Activated naive CD4-positive, alpha-beta T cell treated with anti-CD3 and anti-CD28 coated beads for 36 hours (primary cell): ENCODE measurements around the gene FAM120B. TPM values are rescaled to one million over a fixed set of nuclear protein-coding genes. Genes with fewer than 3 reads are reported as not detected.
A peak's percentile ranks its signal among the peaks of the same experiment; 100 is the strongest.

Experiments used
- CTCF ChIA-PET: fragments of 350-600 bp; sonication (Branson Sonifier 250); formaldehyde crosslinking; loops from one replicate; lab custom pipeline; 2021; ENCODE audit warnings: antibody characterized with exemption; lab: Charles Lee
- DNase-seq: peaks from one replicate; pipeline ENCODE4 v3.0.0-alpha.2; 2020
- H3K27ac Mint-ChIP-seq: one replicate; pipeline ENCODE4 v1.8.0; 2021; ENCODE audit warnings: mild to moderate bottlenecking, mixed read lengths
- H3K27me3 Mint-ChIP-seq: one replicate; pipeline ENCODE4 v1.8.0; 2021; ENCODE audit warnings: low read depth, mixed read lengths
- H3K36me3 Mint-ChIP-seq: one replicate; pipeline ENCODE4 v1.8.0; 2021; ENCODE audit warnings: low read depth, mixed read lengths
- H3K4me1 Mint-ChIP-seq: one replicate; pipeline ENCODE4 v1.8.0; 2021; ENCODE audit warnings: low read depth, mixed read lengths
- H3K4me3 Mint-ChIP-seq: one replicate; pipeline ENCODE4 v1.8.0; 2021; ENCODE audit warnings: mild to moderate bottlenecking, moderate library complexity, mixed read lengths
- H3K9me3 Mint-ChIP-seq: one replicate; pipeline ENCODE4 v1.8.0; 2021; ENCODE audit warnings: mixed read lengths
- intact Hi-C: fragments of 100-400 bp; cut with micrococcal nuclease; formaldehyde crosslinking; loops from one replicate; pipeline ENCODE4 v1.15.1; 2023
- total RNA-seq, 2 experiments: library from RNA; stranded (reverse); gene quantifications; one replicate each; pipeline ENCODE4 v1.2.3, GENCODE V29; 2021

The FAM120B gene
- total RNA-seq, 2 experiments from 2014 or later = 15.5 to 16.1 TPM

DNA sequence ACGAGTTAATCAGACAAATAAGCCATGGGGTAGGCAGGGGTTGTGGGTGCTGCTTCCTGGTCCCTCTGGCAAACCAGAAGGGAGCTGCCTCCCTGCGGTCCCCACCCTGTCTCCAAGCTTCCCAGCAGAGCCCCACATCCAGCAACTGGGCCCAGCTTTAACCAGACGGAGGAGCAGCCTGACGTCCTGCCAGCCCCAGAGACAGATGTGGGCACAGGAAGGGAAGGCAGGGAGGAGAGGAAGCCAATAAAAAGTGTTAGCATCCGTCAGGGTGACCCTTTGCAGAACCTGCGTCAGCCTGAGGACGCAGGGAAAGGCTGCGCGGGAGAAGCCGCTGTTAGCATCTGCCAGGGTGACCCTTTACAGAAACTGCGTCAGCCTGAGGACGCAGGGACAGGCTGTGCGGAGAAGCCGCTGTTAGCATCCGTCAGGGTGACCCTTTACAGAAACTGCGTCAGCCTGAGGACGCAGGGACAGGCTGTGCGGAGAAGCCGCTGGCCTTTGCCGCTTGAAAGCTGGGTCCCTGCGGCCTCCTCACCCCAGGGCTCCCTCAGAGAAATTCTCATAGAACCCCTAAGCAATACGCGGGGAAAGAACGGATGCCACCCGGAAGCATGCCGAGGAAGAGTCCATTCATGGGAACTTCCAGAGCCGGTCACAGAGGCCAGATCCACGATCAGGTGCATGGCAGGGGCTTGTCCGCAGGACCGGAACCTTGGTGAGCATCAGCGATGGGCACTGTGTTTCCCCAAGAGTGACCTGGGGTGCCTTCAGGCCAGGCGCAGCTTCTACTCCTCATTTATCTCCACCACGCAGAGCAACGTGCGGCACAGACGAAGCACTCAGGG is 31.6 kb upstream of the FAM120B start:
- no peak overlapping the region for H3K27ac Mint-ChIP-seq
- no peaks in the 10 kb centered on the region for H3K27me3 Mint-ChIP-seq
- CTCF ChIA-PET = no interaction called here
- no peak for DNase-seq
- H3K9me3 Mint-ChIP-seq = peaks cover 24% of the 10 kb centered on the region
- intact Hi-C loops = no loop called here
- H3K4me3 Mint-ChIP-seq = no peak overlapping the region
- peaks cover 8% of the 10 kb centered on the region for H3K36me3 Mint-ChIP-seq
- H3K4me1 Mint-ChIP-seq = peaks cover 31% of the 10 kb centered on the region

DNA sequence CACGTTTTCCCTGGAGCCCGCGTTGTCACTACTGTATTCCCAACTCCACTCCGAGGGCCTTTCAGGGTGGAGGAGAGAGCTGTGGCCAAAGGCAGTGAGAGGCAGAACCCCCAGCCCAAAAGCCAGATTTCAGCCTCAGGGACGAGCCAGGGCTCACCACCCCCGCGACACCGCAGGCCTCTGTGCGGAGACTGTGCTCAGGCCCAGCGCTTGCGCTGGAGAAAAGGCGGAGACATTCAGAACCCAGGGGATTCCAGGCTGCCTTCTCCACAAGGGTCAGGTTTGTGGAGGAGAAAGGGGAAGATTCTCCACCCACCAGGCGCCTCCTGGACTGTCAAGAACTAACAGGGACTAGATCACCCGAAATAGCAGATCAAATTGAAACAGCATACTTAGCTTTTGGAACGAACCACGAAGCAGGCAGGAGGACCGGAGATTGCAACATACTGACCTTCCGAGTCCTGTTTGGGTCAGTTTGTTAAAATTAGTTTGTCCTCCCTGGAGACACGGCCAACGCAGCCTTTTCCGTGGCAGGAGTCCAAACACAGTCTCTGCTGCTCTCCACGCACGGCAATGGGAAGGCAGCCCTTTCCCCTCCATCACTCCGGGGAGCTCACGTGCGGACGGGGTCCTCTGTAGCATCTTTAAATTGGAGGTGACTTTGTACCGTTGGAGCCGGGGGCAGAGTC is 30.0 kb upstream of the FAM120B start:
- Mint-ChIP-seq H3K4me3 (no peak overlapping the region), H3K9me3 (peaks cover 24% of the 10 kb centered on the region), H3K4me1 (peaks cover 27% of the 10 kb centered on the region), H3K36me3 (peaks cover 8% of the 10 kb centered on the region), H3K27me3 (no peaks in the 10 kb centered on the region), H3K27ac (no peak overlapping the region)
- CTCF ChIA-PET = no interaction called here
- no peak for DNase-seq
- intact Hi-C loops = no loop called here

DNA sequence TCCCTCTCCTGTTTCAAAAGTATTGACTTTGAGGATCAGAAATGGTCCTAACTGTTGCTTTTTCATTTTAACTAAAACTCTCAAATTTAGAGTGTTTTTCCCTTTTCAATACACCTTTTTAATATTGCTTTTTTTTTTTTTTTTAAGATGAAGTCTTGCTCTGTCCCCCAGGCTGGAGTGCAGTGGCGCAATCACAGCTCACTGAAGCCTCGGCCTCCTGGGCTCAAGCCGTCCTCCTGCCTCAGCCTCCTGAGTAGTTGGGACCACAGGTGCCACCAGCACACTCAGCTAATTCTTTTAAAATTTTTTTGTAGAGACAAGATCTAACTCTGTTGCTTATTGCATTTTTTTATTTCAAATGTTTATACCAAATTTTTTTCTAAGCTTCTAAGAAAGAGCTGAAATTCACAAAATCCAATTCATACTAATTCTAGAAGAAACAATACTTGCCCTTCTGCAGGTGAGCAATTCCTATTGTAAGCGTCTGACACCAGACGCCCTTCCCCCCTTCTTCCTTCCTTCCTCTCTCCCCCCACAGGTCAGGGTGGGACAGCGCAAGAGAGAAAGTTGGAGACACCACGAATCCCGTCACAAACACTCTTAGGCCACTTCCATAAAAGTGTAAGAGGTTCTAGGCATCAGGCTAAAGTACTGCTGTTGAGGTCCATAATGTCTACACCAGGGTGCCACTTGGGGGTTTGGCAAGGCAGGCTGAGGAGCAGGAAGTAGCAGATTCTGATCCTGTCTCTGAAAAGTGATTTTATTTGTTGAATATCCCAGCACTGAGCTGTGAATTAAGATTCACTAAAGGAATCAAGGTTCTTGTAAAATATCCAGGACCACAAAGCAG is 28.4 kb upstream of the FAM120B start:
- peaks cover 24% of the 10 kb centered on the region for H3K9me3 Mint-ChIP-seq
- no peaks in the 10 kb centered on the region for H3K27me3 Mint-ChIP-seq
- H3K36me3 Mint-ChIP-seq = peaks cover 10% of the 10 kb centered on the region
- H3K27ac Mint-ChIP-seq = peak overlapping the region; percentile 48
- H3K4me3 Mint-ChIP-seq = peak overlapping the region; percentile 19
- no peak for DNase-seq
- peaks cover 20% of the 10 kb centered on the region for H3K4me1 Mint-ChIP-seq
- CTCF ChIA-PET = interaction anchor here (1.1 kb wide), 2 partner anchors 26 to 446 kb away, joined by 3 to 4 read pairs; no protein-coding TSS in a partner anchor
- intact Hi-C loops = no loop called here

DNA sequence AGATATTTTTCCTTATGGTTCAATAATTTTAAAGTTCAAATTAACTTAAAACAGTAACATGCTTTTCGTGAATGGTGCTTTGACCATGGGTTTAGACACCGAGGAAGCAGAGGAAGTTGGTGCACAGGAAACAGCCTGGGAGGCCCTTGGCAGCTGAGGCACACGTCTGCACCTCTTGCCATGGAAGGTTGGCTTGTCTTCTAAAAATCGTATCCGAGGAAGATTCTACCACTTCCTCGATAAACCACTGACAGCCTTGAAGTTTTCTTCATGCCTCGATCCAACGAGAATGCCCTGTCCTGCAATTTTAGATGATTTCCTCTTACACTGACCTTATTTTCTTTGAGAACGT is 27.8 kb upstream of the FAM120B start:
- no peak overlapping the region for H3K4me3 Mint-ChIP-seq
- H3K27ac Mint-ChIP-seq = no peak overlapping the region
- intact Hi-C loops = no loop called here
- no peaks in the 10 kb centered on the region for H3K27me3 Mint-ChIP-seq
- CTCF ChIA-PET = interaction anchor here (1.1 kb wide), 1 partner anchor 26 kb away, joined by 3 read pairs; no protein-coding TSS in a partner anchor
- H3K4me1 Mint-ChIP-seq = peaks cover 20% of the 10 kb centered on the region
- peaks cover 21% of the 10 kb centered on the region for H3K9me3 Mint-ChIP-seq
- H3K36me3 Mint-ChIP-seq = peaks cover 7% of the 10 kb centered on the region
- DNase-seq = peak; percentile 38

DNA sequence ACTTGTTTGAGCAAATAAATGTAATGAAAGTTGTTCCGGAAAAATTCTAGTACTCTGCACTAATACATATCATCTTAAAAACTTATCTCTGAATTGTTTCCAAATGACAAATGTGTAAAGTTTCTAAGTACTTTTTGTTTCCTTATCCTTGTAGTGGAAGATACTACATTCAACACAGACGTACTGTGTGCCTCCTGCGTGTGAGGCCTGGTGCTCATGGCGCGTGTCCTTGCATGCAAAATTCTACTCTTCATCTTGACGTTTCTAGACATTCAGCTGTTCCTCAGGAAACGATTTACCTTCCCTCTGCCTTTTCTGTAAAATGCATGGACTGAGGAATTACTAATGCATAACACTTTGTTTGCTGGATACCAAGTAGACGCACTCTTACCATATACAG is 27.1 kb upstream of the FAM120B start:
- intact Hi-C loops = no loop called here
- no peak overlapping the region for H3K4me3 Mint-ChIP-seq
- no peak overlapping the region for H3K27ac Mint-ChIP-seq
- CTCF ChIA-PET = no interaction called here
- H3K36me3 Mint-ChIP-seq = peaks cover 3% of the 10 kb centered on the region
- no peaks in the 10 kb centered on the region for H3K27me3 Mint-ChIP-seq
- no peak for DNase-seq
- H3K9me3 Mint-ChIP-seq = peaks cover 14% of the 10 kb centered on the region
- peaks cover 20% of the 10 kb centered on the region for H3K4me1 Mint-ChIP-seq

DNA sequence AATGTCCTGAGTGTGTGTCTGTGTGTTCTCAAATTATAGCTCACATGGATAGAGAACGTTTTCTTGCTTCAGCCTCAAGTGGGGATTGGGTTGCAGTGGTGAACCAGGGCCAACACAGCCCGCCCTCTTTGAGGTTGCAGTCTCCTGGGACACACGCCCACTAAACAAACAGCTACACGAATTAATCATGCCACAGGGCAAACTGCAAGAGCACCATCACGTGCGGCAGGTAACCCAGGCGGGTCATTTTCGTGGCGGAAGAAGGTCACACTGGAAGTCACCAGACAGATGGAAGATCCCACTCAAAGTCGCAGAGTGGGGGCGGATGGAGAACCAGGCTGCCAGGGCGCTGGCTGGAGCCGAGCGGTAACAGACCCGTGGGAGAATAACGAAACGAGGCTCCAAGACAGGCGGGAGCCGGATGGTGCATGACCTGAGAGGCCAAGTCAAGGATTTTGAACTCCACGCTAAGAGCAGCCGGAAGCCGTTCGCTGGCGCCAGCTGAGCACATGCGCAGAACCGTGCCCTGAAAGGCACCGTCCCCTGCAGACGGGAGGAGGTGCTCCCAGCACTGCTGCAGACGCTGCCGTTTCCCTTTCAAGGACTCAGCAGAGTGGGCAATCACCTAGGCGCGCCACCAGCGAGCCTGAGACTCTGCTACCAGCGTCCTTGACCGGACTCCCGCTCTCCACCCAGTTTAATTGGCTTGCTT is 26.4 kb upstream of the FAM120B start:
- H3K4me1 Mint-ChIP-seq = peaks cover 20% of the 10 kb centered on the region
- H3K4me3 Mint-ChIP-seq = peak overlapping the region; percentile 7
- peak overlapping the region; percentile 22 for H3K27ac Mint-ChIP-seq
- peaks cover 11% of the 10 kb centered on the region for H3K9me3 Mint-ChIP-seq
- DNase-seq = peak; percentile 54
- CTCF ChIA-PET = no interaction called here
- H3K27me3 Mint-ChIP-seq = no peaks in the 10 kb centered on the region
- H3K36me3 Mint-ChIP-seq = peaks cover 3% of the 10 kb centered on the region
- intact Hi-C loops = no loop called here

DNA sequence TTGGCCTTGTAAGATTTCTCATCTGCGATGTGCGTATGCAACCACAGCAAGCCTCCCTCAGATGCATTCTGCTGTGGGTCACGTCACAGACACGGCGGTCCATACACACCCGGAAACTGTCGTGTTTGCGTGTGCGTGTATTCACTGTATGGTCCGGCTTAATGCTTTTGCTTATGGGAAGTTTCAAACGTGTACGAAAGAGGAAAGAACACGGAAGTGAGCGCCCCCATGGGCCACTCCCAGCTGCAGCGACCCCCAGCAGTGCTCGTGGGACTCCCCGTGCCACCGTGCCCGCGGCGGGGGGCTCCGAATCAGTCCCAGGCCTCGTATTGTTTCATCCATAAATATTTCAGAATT is 25.9 kb upstream of the FAM120B start:
- peak overlapping the region; percentile 22 for H3K27ac Mint-ChIP-seq
- H3K36me3 Mint-ChIP-seq = peaks cover 3% of the 10 kb centered on the region
- DNase-seq = no peak
- CTCF ChIA-PET = no interaction called here
- peaks cover 5% of the 10 kb centered on the region for H3K9me3 Mint-ChIP-seq
- peaks cover 20% of the 10 kb centered on the region for H3K4me1 Mint-ChIP-seq
- intact Hi-C loops = no loop called here
- peak overlapping the region; percentile 7 for H3K4me3 Mint-ChIP-seq
- no peaks in the 10 kb centered on the region for H3K27me3 Mint-ChIP-seq

DNA sequence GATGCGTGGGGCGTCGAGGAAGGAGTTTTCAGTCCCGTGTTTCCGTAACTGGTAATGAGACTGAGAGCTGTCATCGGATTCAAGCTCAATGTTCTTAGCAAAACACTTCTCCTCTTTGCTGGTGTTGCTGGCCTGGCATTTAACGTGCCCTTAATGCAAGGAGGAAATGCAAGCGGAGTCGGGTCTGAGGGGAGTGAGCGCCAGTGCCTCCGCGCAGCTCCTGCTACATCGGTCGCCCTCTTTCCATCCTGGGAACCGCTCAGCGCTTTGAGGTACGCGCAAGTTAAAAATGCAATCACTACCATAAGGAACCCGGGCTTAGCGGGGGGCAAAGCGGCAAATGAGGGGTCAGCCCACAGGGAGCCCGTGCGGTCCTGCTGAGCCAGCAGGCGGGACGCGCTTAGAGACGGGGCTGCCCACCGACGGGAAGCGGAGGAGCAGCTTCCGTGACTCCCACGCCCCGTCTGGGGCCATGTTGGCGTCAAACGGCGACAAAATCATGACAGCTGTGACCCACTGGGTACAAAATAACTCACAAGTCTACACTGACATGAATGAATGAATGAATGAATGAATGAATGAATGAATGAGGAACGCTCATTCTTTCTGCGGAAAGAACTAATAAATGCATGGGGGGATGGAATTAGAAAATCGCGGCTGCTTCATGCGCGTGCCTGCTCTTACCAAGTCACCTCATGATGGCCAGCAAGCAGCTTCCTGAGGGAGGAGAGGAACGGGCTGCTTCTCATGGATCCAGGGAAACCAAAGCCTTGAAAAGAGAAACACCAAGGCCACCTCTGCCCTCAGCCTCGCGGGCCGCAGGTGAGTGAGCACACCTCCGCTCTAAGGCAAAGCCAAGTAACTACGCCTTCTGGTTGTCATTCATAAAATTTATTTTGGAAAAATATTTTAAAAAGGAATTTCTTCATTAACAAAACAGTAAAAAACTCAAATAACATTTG is 24.9 kb upstream of the FAM120B start:
- Mint-ChIP-seq H3K4me1 (peaks cover 20% of the 10 kb centered on the region), H3K27me3 (no peaks in the 10 kb centered on the region), H3K27ac (no peak overlapping the region), H3K4me3 (no peak overlapping the region), H3K9me3 (peaks cover 5% of the 10 kb centered on the region), H3K36me3 (peaks cover 3% of the 10 kb centered on the region)
- CTCF ChIA-PET = no interaction called here
- intact Hi-C loops = no loop called here
- DNase-seq = no peak

DNA sequence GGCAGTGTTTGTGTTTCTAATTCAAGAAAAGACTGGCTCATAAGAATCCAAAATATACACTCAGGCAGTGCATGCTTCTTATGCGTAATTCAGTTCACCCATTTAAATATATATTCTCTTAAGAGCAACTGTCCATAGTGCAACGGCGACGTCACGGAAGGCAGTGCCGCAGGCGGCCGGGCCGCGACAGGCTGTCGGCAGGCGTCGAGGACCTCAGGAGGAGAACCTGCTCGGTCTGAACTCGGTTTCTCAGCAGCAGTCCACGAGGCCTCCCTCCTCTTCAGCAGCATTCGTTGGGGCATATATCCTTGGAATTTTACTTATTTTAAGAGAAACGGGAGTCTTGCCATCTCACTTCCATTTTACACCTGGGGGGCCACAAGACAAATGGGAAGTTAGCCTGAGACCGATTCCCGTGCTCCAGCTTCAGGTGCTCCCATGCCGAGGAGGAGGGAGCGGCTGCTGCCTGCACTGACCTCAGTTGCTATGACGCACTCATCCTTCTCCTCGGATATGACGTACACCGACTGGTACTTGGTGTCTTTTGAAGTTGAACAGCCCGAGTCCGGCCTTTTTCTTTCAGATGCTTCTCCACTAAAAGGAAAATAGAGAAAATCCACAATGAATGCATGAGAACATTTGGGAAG is 23.9 kb upstream of the FAM120B start:
- intact Hi-C loops = no loop called here
- Mint-ChIP-seq H3K4me1 (peaks cover 17% of the 10 kb centered on the region), H3K36me3 (peaks cover 2% of the 10 kb centered on the region), H3K9me3 (no peaks in the 10 kb centered on the region), H3K4me3 (no peak overlapping the region), H3K27me3 (no peaks in the 10 kb centered on the region), H3K27ac (no peak overlapping the region)
- no peak for DNase-seq
- CTCF ChIA-PET = no interaction called here

DNA sequence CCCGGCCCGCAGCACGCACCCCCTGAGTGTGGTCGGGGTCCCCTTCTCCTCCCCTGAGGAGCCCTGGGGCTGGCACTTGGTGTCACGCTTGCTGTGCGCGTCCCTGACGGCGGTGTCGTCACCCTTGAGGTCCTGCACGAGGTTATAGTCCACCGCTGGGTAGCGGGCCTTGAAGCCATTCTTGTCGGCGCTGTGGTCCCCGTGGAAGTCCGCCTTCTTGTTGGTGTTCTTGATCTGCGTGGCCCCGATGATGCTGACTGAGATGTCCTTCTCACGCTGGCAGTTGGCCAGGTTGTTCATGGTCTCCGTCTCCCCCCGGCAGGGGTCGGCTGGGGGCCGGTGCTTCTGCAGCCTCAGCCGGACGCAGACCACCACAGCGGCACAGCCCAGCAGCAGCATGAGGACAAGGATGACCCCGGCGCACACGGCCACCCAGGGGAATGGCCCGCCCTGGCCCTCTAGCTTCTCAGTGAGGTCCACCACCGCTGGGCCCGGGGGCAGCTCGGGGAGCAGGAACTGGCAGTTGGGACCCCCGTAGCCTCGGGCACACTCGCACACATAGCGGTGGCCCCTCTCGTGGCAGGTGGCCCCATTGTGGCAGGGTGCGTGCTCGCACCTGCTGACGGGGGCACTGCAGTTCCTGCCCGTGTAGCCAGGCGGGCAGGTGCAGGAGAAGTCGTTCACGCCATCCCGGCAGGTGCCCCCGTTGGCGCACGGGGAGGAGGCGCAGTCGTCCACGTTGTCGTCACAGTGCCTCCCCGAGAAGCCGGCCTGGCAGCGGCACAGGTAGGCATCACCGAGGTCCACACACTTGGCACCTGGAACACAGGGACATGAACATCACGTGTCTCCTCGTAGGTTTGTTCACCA is 23.1 kb upstream of the FAM120B start:
- H3K27me3 Mint-ChIP-seq = peaks cover 1% of the 10 kb centered on the region
- no peak for DNase-seq
- CTCF ChIA-PET = no interaction called here
- H3K36me3 Mint-ChIP-seq = peaks cover 3% of the 10 kb centered on the region
- H3K9me3 Mint-ChIP-seq = no peaks in the 10 kb centered on the region
- intact Hi-C loops = no loop called here
- peaks cover 15% of the 10 kb centered on the region for H3K4me1 Mint-ChIP-seq
- no peak overlapping the region for H3K27ac Mint-ChIP-seq
- no peak overlapping the region for H3K4me3 Mint-ChIP-seq
